GM18511 (cell line): ENCODE measurements around the gene APOA1.
A peak's percentile ranks its signal among the peaks of the same experiment; 100 is the strongest.

Experiments
- ATAC-seq: cut with Tn5 transposase; IDR thresholded peaks from one replicate; pipeline ENCODE4 v1.9.1; 2021; ENCODE audit warnings: mild to moderate bottlenecking, moderate library complexity; ENCODE audit not compliant: unreplicated experiment

The APOA1 gene

GRCh38 chr11:116791813-116792143 is 45.6 kb downstream of the APOA1 start, which contains the start of gene APOA5:
APOA5 (minus strand) TSS chr11:116791879; CDS start chr11:116791860, 19 bp downstream.
- no peak for ATAC-seq

- peak; percentile 38 for ATAC-seq
Measured at GRCh38 chr11:116791002-116791812, 46.2 kb downstream of the APOA1 start.

GRCh38 chr11:116790167-116791001 is 47.0 kb downstream of the APOA1 start:
- ATAC-seq = no peak

GRCh38 chr11:116788975-116789374 is 48.4 kb downstream of the APOA1 start:
- no peak for ATAC-seq

- no peak for ATAC-seq
Measured at GRCh38 chr11:116788534-116788933, 48.9 kb downstream of the APOA1 start.

GRCh38 chr11:116787786-116788486 is 49.5 kb downstream of the APOA1 start, which contains the start of gene ZPR1:
ZPR1 (minus strand) TSS chr11:116788023; CDS start chr11:116787990, 33 bp downstream.
- peak; percentile 94 for ATAC-seq

- ATAC-seq = peak; percentile 15
Measured at GRCh38 chr11:116787436-116787785, 50.0 kb downstream of the APOA1 start.

- ATAC-seq = no peak
Measured at GRCh38 chr11:116786966-116787365, 50.5 kb downstream of the APOA1 start.

- no peak for ATAC-seq
Measured at GRCh38 chr11:116786326-116786725, 51.1 kb downstream of the APOA1 start.
